C4-2B (cell line): Measurements from ENCODE around the gene LRP1B.

Experiments used
- CTCF ChIP-seq: fragments of 450-650 bp; conservative IDR thresholded peaks from 2 replicates; pipeline ENCODE4 v1.5.1; 2017; ENCODE audit warnings: mild to moderate bottlenecking
- ZFX ChIP-seq: fragments of 450-650 bp; IDR thresholded peaks from 2 replicates; pipeline ENCODE4 v1.6.1; 2017

- TF ChIP-seq CTCF, result no peak
- no peak for TF ChIP-seq ZFX
These were observed 1265.0 kb downstream of the LRP1B start for GRCh38 chr2:140865837-140866236.
